ENCODE data around the gene RAD52.

DNA sequence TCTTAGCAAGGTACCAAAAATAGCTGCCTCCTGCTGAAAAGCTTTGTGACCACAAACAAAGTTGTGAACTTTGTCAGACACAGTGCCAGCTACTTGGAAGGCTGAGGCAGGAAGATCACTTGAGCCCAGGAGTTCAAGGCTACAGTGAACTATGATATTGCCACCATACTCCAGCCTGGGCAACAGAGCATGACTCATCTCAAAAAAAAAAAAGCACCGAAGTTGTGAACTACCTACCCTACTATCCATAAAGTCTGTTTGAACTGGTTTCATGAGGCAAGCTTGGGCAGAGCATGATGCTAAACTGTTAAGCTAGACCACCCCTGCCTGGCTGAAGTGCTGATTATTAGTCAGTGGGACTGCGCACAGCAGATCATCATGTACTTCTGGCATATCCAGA, 75.5 kb downstream of the RAD52 start:
- TF ChIP-seq, protein P1, sequence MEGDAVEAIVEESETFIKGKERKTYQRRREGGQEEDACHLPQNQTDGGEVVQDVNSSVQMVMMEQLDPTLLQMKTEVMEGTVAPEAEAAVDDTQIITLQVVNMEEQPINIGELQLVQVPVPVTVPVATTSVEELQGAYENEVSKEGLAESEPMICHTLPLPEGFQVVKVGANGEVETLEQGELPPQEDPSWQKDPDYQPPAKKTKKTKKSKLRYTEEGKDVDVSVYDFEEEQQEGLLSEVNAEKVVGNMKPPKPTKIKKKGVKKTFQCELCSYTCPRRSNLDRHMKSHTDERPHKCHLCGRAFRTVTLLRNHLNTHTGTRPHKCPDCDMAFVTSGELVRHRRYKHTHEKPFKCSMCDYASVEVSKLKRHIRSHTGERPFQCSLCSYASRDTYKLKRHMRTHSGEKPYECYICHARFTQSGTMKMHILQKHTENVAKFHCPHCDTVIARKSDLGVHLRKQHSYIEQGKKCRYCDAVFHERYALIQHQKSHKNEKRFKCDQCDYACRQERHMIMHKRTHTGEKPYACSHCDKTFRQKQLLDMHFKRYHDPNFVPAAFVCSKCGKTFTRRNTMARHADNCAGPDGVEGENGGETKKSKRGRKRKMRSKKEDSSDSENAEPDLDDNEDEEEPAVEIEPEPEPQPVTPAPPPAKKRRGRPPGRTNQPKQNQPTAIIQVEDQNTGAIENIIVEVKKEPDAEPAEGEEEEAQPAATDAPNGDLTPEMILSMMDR (IDR thresholded peaks at IDR 0.05; ENCODE audit: low read length): no peak
- no peak for TF ChIP-seq EZH2phosphoT487 (IDR thresholded peaks at IDR 0.05; ENCODE audit: low read length)
- TF ChIP-seq EZH2 (optimal IDR thresholded peaks at IDR 0.05; ENCODE audit: low read depth, low read length): no peak
